ENCODE measurements around the gene CCDC180. TPM values are rescaled to one million over a fixed set of nuclear protein-coding genes. Genes with fewer than 3 reads are reported as not detected.

Gene CCDC180
- total RNA-seq, 4 donors from 2014 or later: 6.6 to 20.2 (median 9.5) TPM

DNA sequence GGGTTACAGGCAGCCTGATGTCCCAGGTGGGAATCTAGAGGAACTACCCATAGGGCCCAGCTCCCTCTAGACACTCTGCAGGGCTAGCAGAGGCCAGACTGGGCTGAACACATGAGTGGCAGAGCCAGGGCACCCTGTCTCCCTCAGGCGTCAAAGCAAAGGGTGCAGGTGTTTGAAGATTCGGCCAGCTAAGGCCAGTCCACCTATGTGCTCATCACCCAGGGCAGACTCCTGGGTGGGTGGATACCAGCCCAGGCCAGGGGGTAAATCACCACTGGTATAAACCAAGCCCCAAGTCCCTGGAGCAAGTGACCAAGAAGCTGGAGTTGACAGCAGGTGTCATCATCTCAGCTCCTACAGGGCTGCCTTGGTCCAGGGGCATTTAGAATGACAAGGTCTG lies 3.4 kb downstream of the CCDC180 start:
- no peak for DNase-seq
- Histone ChIP-seq H3K27ac (no peak overlapping the region), H3K4me1 (peaks cover 0 to 9% of the 10 kb centered on the region in 2 donors), H3K36me3 (no peaks in the 10 kb centered on the region), H3K27me3 (no peaks in the 10 kb centered on the region), H3K9me3 (no peaks in the 10 kb centered on the region), H3K4me3 (no peak overlapping the region)
- intact Hi-C loops (cut with DNase I; ENCODE audit: low total_unique reads): no loop called here
- TF ChIP-seq, protein P1, sequence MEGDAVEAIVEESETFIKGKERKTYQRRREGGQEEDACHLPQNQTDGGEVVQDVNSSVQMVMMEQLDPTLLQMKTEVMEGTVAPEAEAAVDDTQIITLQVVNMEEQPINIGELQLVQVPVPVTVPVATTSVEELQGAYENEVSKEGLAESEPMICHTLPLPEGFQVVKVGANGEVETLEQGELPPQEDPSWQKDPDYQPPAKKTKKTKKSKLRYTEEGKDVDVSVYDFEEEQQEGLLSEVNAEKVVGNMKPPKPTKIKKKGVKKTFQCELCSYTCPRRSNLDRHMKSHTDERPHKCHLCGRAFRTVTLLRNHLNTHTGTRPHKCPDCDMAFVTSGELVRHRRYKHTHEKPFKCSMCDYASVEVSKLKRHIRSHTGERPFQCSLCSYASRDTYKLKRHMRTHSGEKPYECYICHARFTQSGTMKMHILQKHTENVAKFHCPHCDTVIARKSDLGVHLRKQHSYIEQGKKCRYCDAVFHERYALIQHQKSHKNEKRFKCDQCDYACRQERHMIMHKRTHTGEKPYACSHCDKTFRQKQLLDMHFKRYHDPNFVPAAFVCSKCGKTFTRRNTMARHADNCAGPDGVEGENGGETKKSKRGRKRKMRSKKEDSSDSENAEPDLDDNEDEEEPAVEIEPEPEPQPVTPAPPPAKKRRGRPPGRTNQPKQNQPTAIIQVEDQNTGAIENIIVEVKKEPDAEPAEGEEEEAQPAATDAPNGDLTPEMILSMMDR (IDR thresholded peaks at IDR 0.05): no peak
- no peak for TF ChIP-seq POLR2A (IDR thresholded peaks at IDR 0.05)

DNA sequence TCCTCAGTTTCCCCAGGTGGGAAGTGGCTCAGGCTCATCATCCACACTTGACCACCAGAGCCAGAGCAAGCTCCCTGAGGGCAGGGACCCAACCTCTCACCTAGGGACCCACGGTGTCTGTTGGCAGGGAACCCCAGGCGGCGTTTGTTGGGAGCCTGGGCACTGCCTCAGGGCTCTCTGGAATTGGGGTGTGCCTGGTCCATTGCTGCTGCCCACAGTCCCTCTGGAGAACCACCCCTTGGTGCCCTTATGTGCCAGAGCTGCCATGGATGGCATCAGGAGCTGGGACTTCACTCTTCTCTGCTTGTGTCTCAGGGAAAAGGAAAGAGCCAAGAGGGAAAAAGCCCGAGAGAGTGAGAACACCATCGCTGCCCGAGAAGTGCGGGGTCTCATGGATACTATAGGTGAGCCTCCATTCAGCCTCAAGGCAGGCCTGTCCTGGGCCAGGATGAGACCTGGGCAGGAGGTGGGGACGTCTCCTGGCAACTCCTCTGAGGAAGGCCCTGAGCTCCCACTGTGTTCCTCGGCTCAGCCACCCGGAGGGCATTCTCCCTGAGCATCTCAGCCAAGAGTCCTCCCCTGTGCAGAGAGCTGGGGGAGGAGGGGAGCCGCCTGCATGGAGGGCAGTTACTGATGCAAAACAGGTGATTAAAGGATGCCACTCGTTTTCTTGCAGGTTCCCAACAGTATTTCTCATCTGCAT lies 4.5 kb downstream of the CCDC180 start:
- no peak overlapping the region for H3K27ac ChIP-seq
- H3K27me3 ChIP-seq: no peaks in the 10 kb centered on the region
- no peak for DNase-seq
- H3K4me1 ChIP-seq: peaks cover 0 to 7% of the 10 kb centered on the region in 2 donors
- no peak overlapping the region for H3K4me3 ChIP-seq
- intact Hi-C loops (cut with DNase I; ENCODE audit: low total_unique reads): no loop called here
- H3K9me3 ChIP-seq: no peaks in the 10 kb centered on the region
- no peaks in the 10 kb centered on the region for H3K36me3 ChIP-seq
- TF ChIP-seq, protein P1 (IDR thresholded peaks at IDR 0.05): no peak
- TF ChIP-seq POLR2A (IDR thresholded peaks at IDR 0.05): no peak

DNA sequence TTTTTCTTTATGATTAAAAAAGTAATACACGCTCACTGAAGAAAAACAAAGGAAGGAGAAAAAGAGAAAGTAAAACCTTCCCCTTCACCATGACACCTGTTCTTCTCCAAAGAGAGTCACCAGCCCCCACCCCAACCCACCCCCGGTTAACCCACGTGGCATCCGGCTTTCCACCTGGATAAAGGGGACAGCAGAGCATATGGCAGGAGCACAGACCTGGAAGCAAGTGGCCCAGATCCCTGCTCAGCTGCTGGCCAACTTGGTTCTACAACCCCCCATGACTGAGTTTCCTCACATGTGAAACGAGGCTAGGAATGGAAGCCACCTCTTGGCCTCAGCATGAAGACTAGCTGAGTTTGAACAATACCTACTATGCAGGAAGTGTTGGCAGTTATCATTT lies 5.1 kb downstream of the CCDC180 start:
- H3K27ac ChIP-seq: no peak overlapping the region
- H3K36me3 ChIP-seq: no peaks in the 10 kb centered on the region
- peaks cover 0 to 1% of the 10 kb centered on the region in 2 donors for H3K4me1 ChIP-seq
- H3K9me3 ChIP-seq: no peaks in the 10 kb centered on the region
- intact Hi-C loops (cut with DNase I; ENCODE audit: low total_unique reads): no loop called here
- H3K27me3 ChIP-seq: no peaks in the 10 kb centered on the region
- no peak for DNase-seq
- no peak for TF ChIP-seq POLR2A (IDR thresholded peaks at IDR 0.05)
- TF ChIP-seq, protein P1 (IDR thresholded peaks at IDR 0.05): no peak
- no peak overlapping the region for H3K4me3 ChIP-seq

DNA sequence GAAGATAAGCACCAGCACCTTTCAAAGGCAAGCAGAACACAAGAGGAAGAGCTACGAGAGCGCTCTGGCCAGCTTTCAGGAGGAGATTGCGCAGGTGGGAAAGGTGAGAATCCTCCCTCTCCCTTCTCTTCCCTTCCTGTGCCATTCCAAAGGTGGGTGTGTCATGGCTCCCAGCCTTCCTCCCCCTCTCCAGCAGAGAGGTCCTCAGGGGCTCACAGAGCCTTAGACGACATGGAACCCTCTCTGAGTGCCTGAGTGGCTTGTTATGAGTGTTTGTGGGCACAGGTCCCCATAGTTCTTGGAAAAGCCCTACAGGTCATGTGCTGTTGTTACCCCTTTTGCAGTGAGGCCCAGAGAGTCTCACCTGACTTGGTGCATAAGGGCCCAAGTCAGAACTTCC lies 5.8 kb downstream of the CCDC180 start:
- Histone ChIP-seq H3K27ac (no peak overlapping the region), H3K27me3 (no peaks in the 10 kb centered on the region), H3K4me1 (no peaks in the 10 kb centered on the region), H3K9me3 (no peaks in the 10 kb centered on the region), H3K4me3 (no peak overlapping the region), H3K36me3 (no peaks in the 10 kb centered on the region)
- intact Hi-C loops (cut with DNase I; ENCODE audit: low total_unique reads): no loop called here
- no peak for TF ChIP-seq POLR2A (IDR thresholded peaks at IDR 0.05)
- TF ChIP-seq, protein P1 (IDR thresholded peaks at IDR 0.05): no peak
- DNase-seq: no peak

DNA sequence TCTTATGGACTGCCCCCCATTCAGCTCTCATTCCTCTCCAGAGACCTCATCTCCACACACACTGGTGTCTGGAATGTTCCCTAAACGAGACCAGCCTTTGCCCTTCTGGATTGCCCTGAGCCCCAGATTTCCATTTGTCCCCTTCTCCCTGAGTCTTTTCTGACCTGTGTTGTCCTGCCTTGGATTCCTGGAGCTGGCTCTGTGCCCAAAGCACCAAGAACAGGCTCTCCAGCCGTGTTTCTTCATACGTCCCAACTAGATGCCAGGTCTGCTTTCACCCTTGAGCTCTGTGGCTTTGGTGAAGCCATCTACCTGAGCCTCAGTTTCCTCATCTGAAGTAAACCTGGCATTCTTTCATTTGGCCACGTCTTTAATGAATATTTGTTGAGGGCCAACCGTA lies 6.3 kb downstream of the CCDC180 start:
- no peaks in the 10 kb centered on the region for H3K36me3 ChIP-seq
- intact Hi-C loops (cut with DNase I; ENCODE audit: low total_unique reads): no loop called here
- H3K4me3 ChIP-seq: no peak overlapping the region
- no peaks in the 10 kb centered on the region for H3K27me3 ChIP-seq
- DNase-seq: no peak
- H3K4me1 ChIP-seq: no peaks in the 10 kb centered on the region
- no peak overlapping the region for H3K27ac ChIP-seq
- no peaks in the 10 kb centered on the region for H3K9me3 ChIP-seq
- TF ChIP-seq, protein P1 (IDR thresholded peaks at IDR 0.05): no peak

Measured in uterus (tissue), 4 donors.